Measurements from ENCODE around the gene PPP2R5D. TPM values are rescaled to one million over a fixed set of nuclear protein-coding genes. Genes with fewer than 3 reads are reported as not detected.
"Not testable (repeated sequence)": the region's sequence is repeated elsewhere in the genome, so short reads cannot be mapped to it uniquely, and the experiment has no call there.

Gene PPP2R5D
- total and polyA plus RNA-seq, 2 of the 4 experiments (the other 2 are of a cell fraction), result 55.6 to 68.8 TPM

GRCh38 chr6:43041475-43041874, 57.1 kb downstream of the PPP2R5D start:
- intact Hi-C loops (cut with micrococcal nuclease); BruUV-seq (replicated peaks); H3K4me1 ChIP-seq (ENCODE audit: control insufficient read depth, insufficient read depth, low read length); H4K8ac ChIP-seq (ENCODE audit: low read depth in 2 of 2, low read length in 2 of 2); H3K4ac ChIP-seq (ENCODE audit: low read depth, low read length); H2BK15ac ChIP-seq (ENCODE audit: low read depth, low read length); H3K9me1 ChIP-seq (ENCODE audit: insufficient read depth, low read length); H3K56ac ChIP-seq (ENCODE audit: extremely low read depth, insufficient read depth, low read length); H3K27ac ChIP-seq (ENCODE audit: insufficient read depth, low read length); dilution Hi-C loops (cut with HindIII; ENCODE audit: low sequenced_read_pairs, unreplicated experiment); H3K4me2 ChIP-seq (ENCODE audit: low read depth, low read length); H4K5ac ChIP-seq (ENCODE audit: low read depth, low read length); H2BK120ac ChIP-seq (ENCODE audit: low read depth, low read length); H3K14ac ChIP-seq (replicated peaks; ENCODE audit: low read depth, low read length); in situ Hi-C loops (cut with MboI; ENCODE audit: low sequenced_read_pairs); H2AK9ac ChIP-seq (replicated peaks; ENCODE audit: low read depth, low read length, poor library complexity); H4K91ac ChIP-seq (ENCODE audit: insufficient read depth, low read depth, low read length); H3K18ac ChIP-seq (ENCODE audit: low read depth, low read length); H3K27me3 ChIP-seq (ENCODE audit: control insufficient read depth, insufficient read depth, low read length); DNase-seq; H2AK5ac ChIP-seq (ENCODE audit: low read depth, low read length); ATAC-seq (ENCODE audit: low read depth); H3K4me3 ChIP-seq (ENCODE audit: insufficient read depth, low read depth, low read length); H2BK20ac ChIP-seq (ENCODE audit: low read depth, low read length); H4K20me1 ChIP-seq (ENCODE audit: insufficient read depth, low read length); H2AFZ ChIP-seq (replicated peaks; ENCODE audit: low read length, poor library complexity); H2BK5ac ChIP-seq (ENCODE audit: low read depth, low read length, poor library complexity, severe bottlenecking); H3K9me3 ChIP-seq (ENCODE audit: control insufficient read depth, insufficient read depth, low read length); H3K9ac ChIP-seq (ENCODE audit: low read depth, low read length); H3K23ac ChIP-seq (ENCODE audit: low read depth, low read length): not testable (repeated sequence)
- WGBS, 2 experiments (ENCODE audit: extremely low coverage in 2 of 2, insufficient read length in 1 of 2), result 70% methylated on average over 2 of the region's 8 CpGs; no CpG with 5 or more reads in 1 of the 2 experiments
- CTCF ChIA-PET, result interaction anchor here (0.6 kb wide), 1 partner anchor 9 kb away, joined by 3 read pairs; no protein-coding TSS in a partner anchor
- Histone ChIP-seq H3K79me1 (ENCODE audit: low read depth in 1 of 2, low read length in 2 of 2) (peaks cover 3 to 12% of the 10 kb centered on the region in 2 experiments; a peak in 1 of 4 replicates), H3K36me3 (ENCODE audit: control insufficient read depth, insufficient read depth, low read length) (peaks cover 74% of the 10 kb centered on the region)
- POLR2A ChIA-PET (ENCODE audit: unreplicated experiment), result interaction anchor here (0.6 kb wide), 1 partner anchor 357 kb away, joined by 18 read pairs; no protein-coding TSS in a partner anchor

Data from IMR-90 (cell line).